ENCODE data around the gene MASP1.

Gene MASP1

GRCh38 chr3:187262360-187262759, 29.2 kb downstream of the MASP1 start:
- in situ Hi-C loops (cut with MboI; ENCODE audit: low sequenced_read_pairs, unreplicated experiment) = no loop called here

GRCh38 chr3:187261541-187261969, 30.0 kb downstream of the MASP1 start:
- DNase-seq (ENCODE audit: low spot score) = no peak
- TF ChIP-seq CTCF (IDR thresholded peaks at IDR 0.05; ENCODE audit: borderline replicate concordance, control extremely low read depth, extremely low read depth, insufficient read depth, missing control alignments) = no peak
- in situ Hi-C loops (cut with MboI; ENCODE audit: low sequenced_read_pairs, unreplicated experiment) = no loop called here

More at GRCh38 chr3:187262360-187262759, 29.2 kb downstream of the MASP1 start:
- no peak for DNase-seq (ENCODE audit: low spot score)
- TF ChIP-seq CTCF (IDR thresholded peaks at IDR 0.05; ENCODE audit: borderline replicate concordance, control extremely low read depth, extremely low read depth, insufficient read depth, missing control alignments) = no peak

GRCh38 chr3:187259171-187259570, 32.4 kb downstream of the MASP1 start:
- no peak for TF ChIP-seq CTCF (IDR thresholded peaks at IDR 0.05; ENCODE audit: borderline replicate concordance, control extremely low read depth, extremely low read depth, insufficient read depth, missing control alignments)
- DNase-seq (ENCODE audit: low spot score) = no peak
- in situ Hi-C loops (cut with MboI; ENCODE audit: low sequenced_read_pairs, unreplicated experiment) = no loop called here

GRCh38 chr3:187257992-187258692, 33.4 kb downstream of the MASP1 start:
- DNase-seq (ENCODE audit: low spot score) = no peak
- in situ Hi-C loops (cut with MboI; ENCODE audit: low sequenced_read_pairs, unreplicated experiment) = no loop called here
- no peak for TF ChIP-seq CTCF (IDR thresholded peaks at IDR 0.05; ENCODE audit: borderline replicate concordance, control extremely low read depth, extremely low read depth, insufficient read depth, missing control alignments)

- DNase-seq (ENCODE audit: low spot score) = no peak
- in situ Hi-C loops (cut with MboI; ENCODE audit: low sequenced_read_pairs, unreplicated experiment) = no loop called here
- no peak for TF ChIP-seq CTCF (IDR thresholded peaks at IDR 0.05; ENCODE audit: borderline replicate concordance, control extremely low read depth, extremely low read depth, insufficient read depth, missing control alignments)
Measured at GRCh38 chr3:187257471-187257870, 34.1 kb downstream of the MASP1 start.

- TF ChIP-seq CTCF (IDR thresholded peaks at IDR 0.05; ENCODE audit: borderline replicate concordance, control extremely low read depth, extremely low read depth, insufficient read depth, missing control alignments) = no peak
- in situ Hi-C loops (cut with MboI; ENCODE audit: low sequenced_read_pairs, unreplicated experiment) = no loop called here
- no peak for DNase-seq (ENCODE audit: low spot score)
Measured at GRCh38 chr3:187256051-187256616, 35.4 kb downstream of the MASP1 start.

Measured in GM13976 (cell line).